CD4-positive, alpha-beta T cell treated with Interleukin-4 for 4 hours (primary cell): Measurements from ENCODE around the gene MRPS18A.

ENCODE experiments used
- DNase-seq: peaks from one replicate; pipeline ENCODE4 v3.0.0-alpha.2; 2020

The MRPS18A gene

DNA sequence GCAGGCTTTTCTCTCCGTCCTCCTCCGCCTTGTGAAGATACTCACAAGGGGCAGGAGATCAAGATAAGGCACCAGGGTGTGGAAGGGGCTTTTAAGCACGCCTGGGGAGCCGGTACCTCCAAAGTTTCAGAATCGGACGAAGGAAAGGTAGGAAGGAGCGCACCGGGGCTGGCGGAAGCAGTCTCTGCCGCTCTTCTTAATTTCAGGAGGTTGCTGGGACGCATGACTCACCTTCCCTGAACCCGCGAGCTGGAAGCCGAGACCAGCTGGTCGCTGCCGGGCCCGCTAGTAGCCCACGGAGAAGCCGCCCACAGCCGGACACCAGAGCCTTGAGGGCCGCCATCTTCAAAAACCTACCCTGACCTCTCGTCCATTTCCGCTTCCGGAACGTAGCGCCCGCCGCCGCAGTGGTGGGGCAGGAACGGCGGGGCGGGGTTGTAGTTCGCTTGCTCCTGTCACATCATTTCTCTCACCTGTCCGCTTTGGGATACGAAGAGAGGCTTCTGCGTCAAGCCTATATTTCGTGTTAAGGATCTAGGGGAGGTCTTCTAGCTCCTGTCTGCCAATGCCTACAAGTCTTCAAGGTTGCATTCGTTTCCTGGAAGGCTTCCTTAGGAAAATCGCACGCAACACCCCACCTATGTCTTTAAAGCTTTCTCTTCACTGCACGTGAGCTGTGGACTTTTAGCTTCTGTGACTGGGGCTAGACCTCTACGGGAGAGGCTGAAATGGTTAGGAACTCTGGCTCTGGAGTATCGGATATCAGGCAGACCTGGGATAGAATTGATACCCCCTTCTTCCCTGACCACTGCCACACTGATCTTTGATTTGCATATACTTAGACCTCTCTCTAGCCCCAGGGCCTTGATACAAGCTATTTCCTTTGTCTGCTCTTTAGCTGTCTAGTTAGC is at the start of gene MRPS18A:
Gene MRPS18A, minus strand, starts transcription at position 355 of the 911 bp plus-strand sequence. Its CDS starts 12 bp downstream, at position 343.
- peak; percentile 73 for DNase-seq

DNA sequence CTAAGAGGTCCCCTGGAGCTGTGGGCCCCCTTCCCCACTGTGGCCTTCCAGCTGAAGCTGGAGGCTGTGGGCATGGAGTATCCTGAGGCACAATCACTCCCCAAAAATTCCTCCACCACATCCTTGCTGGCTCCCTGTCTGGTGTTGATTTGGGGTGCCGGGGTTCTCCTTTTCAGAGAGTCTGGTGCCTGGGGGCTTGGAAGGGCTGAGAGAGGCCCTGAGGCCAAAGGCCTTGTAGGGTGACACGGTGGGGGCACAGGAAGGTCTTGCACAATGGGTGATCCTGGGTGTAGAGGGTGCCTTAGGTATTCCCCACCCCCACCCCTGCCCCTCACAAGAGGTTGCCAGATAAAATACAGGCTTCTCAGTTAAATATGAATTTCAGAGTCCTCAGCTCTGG is 49.3 kb upstream of the MRPS18A start:
- DNase-seq = no peak

DNA sequence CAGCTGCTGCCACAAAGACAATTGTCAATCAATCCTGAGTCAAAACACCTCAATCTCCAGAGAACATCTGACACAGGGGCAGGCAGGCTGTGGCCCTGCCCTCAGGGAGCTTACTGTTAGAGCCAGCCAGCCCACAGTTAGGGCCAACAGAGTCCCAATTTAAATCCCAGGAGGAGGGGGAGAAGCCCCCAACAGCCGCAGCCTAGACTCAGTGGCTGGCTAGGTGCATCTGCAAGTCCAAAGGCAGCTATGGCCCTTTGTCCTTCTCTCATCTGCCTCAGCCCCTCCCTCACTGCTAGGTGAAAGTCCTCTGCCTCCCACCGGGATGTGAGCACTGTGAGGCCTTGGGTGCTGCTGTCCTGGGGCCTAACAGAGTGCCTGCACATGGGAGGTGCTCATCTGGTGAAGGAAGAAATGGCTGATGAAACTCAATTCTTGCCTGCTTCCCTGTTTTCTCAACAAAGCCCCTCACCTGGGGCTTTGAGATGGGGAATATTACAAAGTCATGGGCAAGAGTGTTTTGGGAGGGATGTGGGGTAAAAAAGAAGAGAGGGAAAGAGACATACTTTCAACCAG is 48.7 kb upstream of the MRPS18A start:
- no peak for DNase-seq

DNA sequence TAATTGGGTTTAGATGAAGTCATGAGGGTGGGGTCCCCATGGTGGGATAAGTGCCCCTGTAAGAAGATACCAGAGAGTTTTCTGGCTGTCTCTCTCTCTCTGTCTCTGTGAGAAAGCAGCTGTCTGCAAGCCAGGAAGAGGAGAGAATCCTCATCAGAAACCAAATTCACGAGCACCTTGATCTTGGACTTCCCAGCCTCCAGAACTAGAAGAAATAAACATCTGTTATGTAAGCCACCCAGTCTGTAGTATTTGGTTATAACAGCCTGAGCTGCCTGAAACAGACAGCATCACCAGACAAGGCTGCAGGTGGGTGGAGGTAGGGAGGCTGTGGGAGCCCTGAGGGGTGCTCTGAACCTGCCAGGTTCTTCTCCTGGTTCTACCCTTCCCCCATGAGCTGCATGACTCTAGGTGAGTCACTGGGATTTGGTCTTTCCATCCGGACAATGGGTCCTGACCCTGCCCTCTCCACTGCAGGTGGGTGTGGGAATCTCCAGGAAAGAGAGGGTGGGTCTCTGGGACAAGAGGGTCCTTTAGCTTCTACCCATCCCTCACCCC is 48.1 kb upstream of the MRPS18A start:
- no peak for DNase-seq

DNA sequence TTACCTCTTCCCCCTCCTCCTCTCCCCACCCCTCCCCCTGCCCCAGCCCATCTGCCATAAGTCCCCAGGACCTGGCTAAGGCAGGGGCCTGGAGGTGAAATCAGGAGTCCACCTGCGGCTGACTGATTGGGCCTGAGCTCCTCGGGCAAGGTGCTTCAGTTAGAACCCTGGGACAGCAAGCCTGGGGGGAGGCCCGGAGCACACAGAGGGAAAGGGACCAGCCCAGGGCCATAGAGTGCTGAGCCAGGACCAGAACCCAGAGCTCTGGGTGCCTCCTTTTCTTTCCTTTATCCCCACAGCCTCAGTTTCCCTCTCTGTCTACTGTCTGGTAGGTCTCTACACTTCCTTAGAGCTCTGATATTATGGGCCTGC is 46.7 kb upstream of the MRPS18A start:
- no peak for DNase-seq

DNA sequence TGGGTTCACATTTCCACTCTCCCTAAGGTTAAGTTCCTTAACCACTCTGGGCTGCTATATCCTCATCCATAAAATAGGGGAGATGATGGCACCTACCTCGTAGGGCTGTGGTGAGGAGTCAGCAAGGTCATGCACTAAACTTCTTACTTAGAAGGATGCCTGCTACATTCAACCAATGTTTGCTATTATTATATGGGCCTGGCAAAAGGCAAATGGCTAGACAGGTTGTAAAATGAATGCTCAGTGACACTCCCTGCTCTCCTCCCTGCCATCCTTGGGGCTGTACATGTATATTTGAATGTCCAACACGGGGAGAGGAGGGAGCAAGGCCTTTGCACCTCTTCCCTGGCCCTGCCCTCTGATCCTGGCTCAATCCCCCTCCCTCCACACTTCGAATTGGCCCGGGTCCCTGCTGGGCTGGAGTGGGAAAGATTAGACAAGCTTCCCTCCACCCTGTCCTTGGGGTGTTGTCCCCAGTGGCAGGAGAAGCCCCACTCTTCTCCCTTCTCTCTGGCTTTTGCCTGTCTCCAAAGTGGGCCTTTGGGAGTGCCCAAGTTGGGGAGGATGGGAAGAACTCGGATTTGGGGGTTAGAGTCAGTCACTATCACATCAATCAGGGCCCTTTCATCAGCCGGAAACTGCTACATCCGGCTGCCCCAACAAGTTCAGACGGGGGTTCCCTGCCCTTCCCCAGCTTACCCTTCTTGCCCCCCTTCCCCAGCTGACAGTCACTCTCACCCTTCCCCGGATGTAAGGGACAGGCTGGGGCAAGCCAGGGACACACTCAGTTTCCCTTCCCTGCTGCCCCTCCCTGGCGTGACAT is 46.1 kb upstream of the MRPS18A start:
- DNase-seq = peak; percentile 29

DNA sequence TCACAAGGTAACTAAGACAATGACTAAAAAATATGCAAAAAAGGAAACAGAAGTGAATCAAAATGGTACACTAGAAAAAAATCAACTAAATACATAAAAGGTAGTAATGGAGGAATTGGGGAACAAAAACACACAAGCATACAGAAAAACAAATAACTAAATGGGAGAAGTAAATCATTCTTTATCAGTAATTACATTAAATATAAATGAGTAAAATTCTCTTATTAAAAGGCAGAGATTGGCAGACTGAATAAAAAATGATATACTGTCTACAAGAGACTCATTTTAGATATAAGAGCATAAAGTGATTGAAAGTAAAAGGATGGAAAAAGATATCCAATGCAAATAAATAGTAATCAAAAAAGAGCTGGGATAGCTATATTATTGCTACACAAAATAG is 43.0 kb upstream of the MRPS18A start:
- no peak for DNase-seq

DNA sequence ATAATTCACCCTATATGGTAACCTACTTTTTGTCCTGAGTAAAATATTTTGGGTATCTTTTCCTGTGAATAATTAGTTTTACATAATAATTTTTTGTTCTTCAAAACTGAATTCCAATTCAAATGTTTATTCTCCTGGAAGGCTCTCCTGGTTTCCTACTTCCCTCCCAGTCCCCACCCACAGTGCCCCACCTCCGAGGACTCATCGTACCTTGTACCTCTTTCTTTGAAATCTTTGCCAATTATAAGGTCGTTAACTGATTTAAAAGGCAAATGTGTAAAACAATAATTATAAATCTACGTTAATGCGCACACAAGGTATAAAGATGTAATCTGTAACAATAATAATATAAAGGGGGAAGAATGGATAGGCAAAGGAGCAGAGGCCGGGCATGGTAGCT is 41.9 kb upstream of the MRPS18A start:
- no peak for DNase-seq

DNA sequence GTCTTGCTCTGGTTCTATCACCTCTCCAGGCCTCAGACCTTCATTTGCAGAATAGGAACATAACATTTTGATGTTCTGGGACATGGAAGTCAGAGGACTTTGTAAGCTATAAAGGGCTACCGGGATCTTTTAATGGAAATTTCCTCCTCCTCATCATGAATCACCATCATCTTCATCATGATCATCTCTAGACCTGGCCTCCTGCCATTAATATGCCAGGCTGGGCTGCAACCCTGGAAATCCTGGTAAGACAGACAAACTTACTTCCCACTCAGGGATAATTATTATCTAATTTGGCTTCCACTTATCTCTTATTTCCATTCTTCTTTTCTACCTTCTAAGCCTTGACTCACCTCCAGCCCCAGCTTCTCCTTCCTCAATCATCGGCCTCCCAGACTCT is 41.0 kb upstream of the MRPS18A start:
- DNase-seq = no peak

DNA sequence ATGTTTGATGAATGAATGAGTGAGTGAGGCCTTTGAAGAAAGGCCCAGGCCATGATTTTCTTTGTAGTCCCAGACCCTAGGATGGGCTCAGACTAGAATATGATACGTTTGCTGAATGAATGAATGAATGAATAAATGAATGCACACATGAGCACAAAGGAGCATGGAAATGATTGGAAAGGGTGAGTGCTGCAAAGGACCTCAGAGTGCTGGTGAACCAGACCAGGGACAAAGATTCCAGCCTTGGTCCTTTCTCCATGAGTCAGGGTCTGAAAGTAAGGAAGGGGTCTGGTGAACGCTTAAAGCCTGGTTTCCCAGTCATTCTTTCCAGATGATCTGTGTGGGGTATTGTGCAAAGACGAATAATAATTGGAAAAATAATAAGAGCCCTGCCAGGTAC is 40.0 kb upstream of the MRPS18A start:
- no peak for DNase-seq

DNA sequence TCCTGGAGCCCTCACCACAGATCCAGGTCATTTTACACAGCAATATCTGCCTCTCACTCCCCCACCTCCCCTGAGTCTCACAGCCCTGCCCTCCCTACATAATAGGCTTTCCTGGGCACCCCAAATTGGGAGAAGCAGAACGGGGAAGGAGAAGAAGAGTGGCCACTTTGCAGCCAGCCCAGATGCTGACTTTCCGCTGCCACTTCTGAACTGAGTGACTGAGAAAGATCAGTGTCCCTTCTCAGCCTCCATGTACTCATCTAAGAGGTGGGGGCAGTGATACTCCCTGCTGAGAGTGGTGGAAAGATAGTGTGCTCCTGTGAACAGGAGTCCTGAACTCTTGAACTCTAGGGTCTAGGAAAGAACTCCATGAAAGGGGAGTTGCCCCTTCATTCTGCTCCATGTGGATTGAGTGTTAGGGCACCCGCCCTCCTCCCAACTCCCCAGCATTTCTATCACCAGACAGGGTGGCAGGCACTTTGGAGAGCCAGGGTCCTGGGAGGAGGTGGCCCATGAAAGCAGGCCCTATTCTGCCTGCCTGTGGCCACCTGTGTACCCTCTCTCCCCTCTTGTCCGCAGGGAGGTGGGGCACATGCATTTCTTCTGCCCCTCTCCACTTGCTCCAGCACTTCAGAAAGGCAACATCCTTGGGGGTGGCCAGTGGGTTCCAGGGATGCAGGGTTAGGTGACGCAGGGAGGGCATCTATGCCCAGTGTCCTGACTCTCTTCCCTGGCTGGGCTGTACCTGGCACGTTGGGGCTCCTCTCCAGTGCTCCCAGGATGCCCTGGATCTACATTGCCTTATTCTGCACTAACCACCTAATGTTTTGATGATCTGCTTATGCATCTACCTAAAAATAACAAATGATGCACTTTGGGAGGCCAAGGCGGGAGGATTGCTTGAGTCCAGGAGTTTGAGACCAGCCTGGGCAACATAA is 38.3 kb upstream of the MRPS18A start:
- DNase-seq = no peak

DNA sequence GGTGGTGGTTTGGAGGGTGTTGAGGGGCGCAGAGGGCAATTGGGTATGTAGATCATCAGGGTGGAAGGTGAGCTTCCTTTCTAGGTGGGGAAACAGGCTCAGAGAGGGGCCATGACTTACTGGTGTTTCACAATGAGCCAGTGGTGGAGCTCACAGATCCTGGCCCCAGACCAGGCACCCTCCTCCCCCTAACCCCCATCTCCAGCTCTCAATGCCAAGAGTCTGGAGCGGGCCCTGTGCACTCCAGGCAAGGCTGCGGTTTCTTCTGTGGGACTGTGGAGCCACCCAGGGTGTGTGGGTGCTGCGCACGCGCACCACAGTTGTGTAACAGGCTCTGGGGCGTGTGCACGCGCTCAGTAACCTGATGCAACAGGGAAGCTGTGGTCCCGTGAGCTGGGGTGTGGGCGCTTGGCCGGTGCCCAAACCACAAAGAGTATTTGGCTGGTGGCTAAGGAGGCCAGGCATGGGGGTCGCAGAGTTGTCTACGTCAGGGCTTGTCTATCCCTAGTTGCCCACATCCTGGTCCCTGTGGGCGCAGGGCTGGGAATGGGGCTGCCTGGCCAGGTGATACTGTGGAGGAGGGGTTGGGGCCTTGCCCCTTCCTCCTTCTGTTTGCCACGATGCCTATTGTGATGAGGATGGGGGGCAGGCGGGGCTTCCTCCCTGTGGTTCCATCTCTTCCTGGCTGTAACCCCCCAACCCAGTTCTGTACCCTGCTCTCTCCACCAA is 37.5 kb upstream of the MRPS18A start:
- DNase-seq = peak; percentile 41

DNA sequence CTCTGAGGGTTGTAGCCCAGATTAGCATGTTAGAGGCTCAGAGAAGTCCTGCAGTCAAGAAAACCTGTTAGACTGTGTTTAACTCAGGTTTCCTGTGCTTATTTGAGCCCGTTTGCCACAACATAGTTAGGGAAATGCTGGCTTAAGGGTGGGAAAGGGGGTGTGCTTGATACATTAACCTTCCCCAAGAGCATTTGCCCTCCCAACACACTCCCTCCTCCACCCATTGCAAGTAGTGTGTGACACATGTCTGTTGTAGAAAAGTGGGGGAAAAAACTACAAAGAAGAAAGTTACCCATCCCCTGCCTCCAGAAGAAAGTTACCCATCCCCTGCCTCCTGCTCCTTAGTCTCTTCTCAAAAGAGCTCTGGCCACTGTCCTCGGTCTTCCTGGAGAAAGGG is 36.8 kb upstream of the MRPS18A start:
- no peak for DNase-seq

DNA sequence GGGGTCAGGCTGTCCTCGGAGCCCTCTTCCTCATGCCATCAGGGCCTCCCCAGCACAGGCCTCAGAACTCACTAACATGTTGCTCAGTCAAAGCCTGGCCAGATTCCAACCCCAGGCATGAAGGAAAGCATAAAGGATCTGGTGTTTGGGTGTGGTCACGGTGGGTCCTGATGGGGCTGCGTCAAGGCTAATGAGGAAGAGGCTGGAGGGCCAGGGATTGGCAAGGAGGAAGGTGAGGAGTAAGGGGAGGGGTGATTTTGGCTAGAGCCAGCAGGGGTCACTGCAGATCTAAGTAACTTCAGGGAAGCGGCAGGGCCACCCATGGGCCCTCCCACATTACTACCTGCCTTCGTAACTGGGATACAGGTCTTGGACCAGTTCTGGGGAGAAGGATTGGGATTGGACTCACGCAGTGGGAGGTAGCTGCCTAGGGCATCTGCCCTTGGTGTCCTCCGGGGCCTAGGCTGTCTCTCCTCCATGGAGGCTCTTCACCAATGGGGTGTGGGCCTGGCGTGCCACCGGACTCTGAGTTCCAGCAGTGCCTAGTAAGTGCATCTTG is 36.2 kb upstream of the MRPS18A start:
- peak; percentile 37 for DNase-seq

DNA sequence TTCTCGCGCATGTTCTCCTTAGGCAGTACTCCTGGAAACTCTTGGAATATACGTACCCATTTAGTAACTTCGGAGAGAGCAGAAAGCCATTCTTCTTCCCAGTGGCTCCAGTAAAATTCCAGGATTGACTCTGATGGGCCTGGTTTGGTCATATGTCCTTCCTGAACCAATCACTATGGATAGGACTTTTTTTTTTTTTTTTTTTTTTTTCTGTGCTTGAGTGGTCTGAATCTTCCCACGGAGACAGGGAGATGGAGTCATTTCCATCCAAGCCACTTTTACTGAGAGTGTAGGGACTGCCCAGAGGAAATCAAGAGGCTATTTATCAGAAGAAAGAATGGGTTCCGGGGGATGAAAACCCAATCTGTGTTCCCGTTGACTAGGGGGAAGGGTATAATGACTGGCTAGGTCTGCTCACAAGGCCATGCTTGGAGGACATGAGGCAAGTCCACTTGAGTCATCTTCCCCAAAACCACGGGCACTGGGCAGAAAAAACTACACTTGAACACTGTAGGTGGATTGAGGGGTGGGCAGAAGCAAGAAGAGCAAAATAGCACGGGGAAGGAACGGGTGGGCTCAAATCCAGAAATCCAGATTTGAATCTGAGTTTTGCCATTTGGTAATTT is 35.4 kb upstream of the MRPS18A start:
- DNase-seq = no peak

DNA sequence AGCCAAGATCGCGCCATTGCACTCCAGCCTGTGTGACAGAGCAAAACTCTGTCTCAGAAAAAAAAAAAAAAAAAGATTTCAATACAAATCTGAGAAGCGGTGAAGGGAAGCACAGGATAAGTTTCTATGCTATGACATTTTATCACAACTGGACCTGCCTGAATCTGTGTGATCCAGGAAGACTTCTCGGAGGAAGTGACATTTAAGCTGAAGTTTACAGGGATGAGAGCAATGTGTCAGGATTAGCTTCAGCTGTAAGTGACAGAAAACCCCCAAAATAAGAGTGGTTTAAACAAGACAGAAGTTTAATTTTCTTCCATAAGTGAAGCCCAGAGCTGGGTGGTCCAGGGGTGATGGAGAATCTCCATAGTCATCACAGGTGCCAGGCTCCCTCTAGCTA is 33.4 kb upstream of the MRPS18A start:
- no peak for DNase-seq

DNA sequence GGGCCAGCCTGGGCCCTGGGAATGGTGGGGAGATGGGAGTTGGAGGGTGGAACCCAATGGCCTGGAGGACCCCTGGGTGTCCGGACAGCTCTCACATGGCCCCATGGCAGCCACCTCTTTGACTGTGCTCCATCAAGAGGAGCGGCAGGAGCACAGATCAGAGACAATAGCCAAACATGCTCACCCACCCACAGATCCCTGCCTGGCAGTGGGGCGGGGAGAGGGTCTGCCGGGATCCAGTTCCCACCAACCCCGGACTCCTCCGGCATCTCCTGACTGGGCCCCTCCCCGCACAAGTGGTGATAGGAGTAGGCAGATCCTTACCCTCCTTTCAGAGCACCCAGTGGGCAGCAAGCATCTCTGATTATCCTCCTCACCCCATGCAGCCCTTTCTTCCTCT is 31.9 kb upstream of the MRPS18A start:
- no peak for DNase-seq

DNA sequence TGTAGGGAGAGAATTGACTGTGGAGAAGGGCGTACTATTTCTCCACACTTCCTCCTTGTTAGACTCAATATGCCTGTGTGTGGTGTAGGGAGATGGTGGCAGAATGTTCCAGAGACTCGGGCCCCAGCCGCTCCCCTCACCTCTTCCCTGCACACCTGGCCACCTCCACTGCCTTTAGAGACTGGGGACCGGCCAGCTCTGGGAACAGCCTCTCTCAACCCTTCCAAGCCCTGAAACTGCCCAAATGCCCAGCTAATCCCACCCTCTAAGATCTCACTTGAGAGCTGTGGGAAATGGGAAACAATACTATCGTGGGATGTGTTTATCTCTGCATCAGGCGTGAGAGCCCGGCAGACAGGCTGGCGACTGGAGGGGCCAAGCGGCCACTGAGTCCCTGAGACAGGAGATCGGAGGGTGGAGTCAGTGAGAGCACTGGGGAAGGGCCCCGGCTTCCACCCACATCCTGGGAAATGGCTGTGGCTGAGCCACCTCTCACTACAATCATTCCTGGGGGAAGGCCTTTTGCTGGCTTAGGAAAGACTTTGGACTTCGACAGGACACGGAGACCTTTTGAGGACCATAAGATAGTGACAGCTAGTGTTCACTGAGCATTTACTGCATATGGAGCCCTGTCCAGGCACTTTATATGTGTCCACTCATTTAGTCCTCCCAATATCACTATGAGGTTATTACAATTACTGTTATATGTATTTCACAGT is 31.0 kb upstream of the MRPS18A start:
- DNase-seq = no peak

DNA sequence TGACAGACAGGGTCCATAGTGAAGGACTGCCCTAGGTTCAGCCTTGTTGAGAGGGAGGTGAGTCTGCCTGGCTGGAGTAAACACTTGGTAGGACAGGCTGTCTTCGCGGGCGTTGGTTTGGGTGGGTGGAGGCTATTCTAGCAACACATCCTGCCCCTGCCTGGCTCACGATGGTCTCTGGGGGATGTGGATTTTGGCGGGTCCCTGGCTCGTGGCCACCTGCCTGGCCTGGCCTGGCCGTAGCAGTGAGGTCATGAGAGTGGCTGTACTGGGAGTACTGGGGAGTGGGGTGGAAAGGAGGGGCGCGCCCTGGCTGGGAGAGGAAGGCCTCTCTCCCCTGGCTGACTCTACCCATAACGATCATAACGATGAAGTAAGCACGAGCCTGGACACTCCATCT is 30.2 kb upstream of the MRPS18A start:
- DNase-seq = no peak

DNA sequence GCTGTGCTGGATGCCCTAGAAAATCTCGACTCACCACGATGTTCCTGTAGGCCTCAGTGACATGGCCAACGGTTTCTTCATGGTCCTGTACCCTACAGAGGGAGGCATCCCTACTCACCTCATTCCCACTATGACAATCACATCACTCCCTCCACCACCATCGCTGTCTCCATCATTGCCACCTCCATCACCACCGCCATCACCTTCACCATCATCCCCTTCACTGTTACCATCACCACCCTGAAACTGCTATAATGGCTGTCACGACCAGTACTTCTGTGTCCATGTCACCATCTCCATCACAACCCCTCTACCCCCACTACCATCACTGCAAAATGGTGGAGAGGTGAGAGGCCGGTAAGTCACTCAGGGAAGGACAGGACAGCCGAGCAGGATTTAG is 29.8 kb upstream of the MRPS18A start:
- no peak for DNase-seq
